Femur (tissue), 1 donor: Measurements from ENCODE around the gene ATP8B3.

ENCODE experiments used
- DNase-seq: peaks from one replicate; pipeline ENCODE4 v3.0.0-alpha.2; 2017

Gene ATP8B3

DNA sequence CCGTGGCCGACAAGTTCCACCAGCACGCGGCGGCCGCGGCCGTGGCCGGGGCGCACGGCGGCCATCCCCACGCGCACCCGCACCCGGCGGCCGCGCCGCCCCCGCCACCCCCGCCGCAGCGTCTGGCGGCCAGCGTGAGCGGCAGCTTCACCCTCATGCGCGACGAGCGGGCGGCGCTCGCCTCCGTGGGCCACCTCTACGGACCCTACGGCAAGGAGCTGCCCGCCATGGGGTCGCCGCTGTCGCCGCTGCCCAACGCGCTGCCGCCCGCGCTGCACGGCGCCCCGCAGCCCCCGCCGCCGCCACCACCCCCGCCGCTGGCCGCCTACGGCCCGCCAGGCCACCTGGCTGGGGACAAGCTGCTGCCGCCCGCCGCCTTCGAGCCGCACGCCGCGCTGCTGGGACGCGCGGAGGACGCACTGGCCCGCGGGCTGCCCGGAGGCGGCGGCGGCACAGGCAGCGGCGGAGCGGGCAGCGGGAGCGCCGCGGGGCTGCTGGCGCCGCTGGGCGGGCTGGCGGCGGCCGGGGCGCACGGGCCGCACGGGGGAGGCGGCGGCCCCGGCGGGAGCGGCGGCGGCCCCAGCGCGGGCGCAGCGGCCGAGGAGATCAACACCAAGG lies 57.9 kb downstream of the ATP8B3 start:
- DNase-seq: no peak

DNA sequence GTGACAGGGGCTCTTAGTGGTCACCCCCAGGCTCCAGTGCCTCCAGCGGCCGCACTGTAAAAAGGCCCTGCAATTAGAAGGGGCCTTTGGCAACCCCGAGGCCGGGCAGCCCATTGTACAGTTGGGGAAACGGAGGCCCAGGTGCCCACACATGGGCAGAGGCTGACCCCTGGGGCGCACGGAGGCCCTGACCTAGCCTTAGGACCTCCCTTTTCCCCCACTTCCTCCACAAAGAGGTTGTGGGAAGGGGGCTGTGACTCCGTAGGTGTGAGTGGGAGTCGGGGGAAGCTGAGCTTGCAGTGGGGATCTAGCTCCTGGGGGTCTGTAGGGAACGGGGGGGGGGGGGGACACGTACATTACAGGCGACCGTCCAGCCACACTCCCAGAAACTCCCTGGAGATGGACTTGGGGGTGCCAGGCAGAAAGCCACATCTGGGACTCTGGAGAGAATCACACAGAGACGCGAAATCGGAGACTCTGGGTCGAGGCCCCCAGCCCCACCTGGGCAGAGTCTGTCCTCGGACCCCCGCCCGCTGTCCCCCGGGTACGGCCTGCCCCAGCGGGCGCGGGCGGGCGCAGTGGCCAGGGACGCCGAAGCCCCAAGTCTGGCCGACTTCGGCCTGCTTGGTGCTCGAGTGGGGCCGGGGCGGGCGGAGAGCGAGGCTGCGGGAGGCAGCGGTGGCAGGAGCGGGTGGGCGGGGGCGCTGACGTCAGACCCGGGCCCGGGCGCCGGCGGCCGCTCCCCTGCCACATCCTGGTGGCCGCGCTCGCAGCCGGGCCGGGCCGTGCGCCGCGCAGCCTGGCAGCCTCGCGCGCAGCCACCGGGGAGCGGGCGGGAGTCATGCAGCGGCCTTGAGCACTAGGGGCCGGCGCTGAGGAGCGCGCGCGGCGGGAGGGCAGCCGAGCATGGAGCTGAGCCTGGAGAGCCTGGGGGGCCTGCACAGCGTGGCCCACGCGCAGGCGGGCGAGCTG lies 59.0 kb downstream of the ATP8B3 start, which contains the start of gene ONECUT3:
Gene ONECUT3 (plus strand): TSS at position 750 of the 972 bp plus-strand sequence. CDS start 157 bp downstream, at position 907.
- DNase-seq: no peak

GRCh38 chr19:1752009-1752756 lies 59.9 kb downstream of the ATP8B3 start:
- DNase-seq: no peak

DNA sequence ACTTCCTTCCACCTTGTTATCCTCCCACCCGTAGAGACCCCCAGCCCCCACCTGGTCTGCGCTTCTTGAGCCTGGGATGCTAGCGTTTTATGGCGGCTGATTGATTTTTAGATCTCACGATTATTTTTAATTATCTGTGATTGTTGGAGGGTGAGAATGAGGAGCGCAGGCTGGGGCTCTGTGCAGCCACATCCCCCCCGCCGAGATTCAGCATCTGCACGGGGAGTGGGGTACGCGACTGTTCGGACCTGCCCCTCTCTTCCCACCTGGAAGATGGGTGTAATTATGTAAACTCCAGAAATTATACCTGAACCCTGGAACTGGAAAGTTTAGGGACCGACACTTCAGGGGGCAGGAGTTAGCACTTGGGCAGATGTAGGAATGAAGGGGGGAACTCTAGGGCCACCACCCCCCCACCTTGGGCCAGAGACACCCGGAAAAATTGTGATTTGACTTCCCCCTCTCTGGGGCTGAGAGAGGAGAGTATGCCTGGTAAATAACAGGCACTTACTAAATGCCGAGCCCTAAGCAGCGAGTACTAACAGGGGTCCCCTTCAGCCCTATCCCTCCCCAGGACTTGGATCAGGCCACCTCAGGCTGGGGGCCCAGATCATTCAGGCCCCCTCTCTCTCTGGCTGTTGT lies 60.6 kb downstream of the ATP8B3 start:
- DNase-seq: no peak

GRCh38 chr19:1750343-1751021 lies 61.6 kb downstream of the ATP8B3 start:
- DNase-seq: no peak

DNA sequence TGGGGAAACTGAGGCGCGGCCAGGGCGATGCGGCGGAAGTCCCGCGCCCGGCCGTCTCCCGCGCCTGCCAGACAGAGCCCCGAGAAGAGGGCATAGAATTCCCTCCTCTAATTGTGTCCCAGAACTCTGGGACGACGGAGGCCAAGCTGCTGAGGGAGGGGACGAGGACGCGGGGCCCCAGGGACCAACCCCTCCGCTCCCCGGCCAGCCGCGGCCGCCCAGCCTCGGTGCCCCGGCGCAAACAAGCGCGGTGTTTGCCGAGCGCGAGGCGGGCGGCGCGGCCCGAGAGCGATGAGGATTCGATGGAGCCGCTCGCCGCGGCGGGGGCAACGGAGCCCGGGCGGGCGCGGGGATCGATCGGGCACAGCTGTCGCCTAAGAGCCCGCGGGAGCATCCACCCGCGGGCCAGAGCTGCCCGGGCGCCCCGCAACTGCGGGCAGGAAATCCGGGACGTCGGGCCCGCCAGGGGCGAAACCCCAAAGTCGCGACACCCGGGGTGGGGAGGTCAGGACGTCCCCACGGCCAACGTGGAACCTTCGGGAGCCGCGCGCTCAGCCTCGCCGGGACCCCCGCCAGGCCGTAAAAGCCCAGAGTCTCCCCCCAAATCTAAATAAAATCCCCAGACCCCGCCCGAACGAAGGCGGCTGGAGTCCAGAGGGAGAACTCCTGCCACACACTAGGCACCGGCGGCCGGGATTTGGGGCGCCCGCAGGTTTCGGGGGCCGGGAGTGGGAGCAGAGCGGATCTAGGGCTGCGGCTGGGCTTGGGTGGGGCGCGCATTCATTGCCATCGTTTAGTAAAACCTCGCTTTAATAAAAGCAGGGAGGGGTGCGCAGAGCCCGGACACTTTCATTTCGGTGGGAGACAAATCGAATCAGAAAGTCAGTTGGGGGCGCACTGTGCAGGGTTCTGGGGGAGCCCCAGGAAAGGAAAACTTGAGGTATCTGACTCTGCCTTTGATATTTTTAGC lies 62.4 kb downstream of the ATP8B3 start:
- DNase-seq: no peak

DNA sequence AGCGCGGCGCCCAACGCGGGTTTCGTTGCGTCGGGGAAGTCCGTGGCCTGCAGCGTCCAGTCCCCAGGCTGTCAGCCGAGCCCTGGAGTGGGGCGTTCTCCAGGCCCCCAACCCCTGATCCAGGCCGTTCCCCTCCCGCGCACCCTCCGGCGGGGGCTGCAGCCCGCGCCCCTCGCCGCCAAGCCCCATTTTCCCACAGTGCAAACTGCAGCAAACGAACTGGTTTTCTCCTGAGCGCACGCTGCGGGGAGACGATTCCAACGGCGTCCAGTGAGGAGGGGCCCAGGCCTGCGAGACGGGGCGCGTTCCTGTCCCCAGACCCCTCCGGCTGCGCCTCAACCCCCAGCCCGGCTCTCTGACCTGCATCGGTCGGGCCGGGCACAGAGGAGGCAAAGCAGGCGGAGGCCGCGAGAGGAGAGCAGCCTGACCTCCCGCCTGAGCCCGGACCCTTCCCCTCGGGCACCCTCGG lies 63.2 kb downstream of the ATP8B3 start:
- DNase-seq: no peak

- DNase-seq: no peak
Observed at GRCh38 chr19:1748115-1748872, 63.8 kb downstream of the ATP8B3 start.

DNA sequence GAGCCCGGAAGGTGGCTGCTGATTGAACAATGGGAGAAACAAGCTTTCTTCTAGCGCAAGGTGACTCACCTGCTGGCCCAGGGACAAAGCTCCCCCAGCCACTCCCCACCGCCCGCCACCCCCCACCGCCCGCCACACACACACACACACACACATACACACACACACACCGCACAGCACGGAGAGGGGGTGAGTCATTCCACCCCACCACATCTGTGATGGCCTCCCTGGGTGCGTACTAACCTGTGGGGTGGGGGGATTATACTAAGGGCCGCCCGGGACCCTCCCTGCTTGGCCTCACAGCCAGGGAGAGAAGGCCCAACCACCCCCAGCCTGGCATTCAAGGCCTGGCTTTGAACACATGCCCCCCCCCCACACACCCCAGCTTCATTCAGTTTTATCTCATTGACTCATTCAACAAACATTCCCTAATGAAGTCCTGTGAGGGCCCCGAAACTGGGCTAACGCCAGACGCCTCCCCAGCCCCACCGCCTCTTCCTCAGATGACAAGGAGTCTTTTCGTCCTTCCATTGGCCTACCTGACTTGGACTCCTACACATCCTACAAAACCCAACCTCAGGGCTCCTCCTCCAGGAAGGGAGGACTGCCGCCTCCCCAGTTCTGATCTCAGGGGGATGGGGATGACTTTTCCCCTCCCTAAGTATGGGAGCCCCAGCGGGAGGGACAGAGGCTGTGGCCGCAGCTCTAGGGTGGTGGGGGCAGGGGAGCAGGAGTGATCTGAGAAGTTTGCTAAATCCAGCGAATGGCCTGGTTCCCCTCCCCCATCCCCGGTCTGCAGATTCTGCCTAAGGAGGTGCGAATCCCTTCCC lies 64.6 kb downstream of the ATP8B3 start:
- no peak for DNase-seq

- DNase-seq: no peak
Observed at GRCh38 chr19:1746401-1747284, 65.4 kb downstream of the ATP8B3 start.

GRCh38 chr19:1745589-1746031 lies 66.5 kb downstream of the ATP8B3 start:
- DNase-seq: no peak

DNA sequence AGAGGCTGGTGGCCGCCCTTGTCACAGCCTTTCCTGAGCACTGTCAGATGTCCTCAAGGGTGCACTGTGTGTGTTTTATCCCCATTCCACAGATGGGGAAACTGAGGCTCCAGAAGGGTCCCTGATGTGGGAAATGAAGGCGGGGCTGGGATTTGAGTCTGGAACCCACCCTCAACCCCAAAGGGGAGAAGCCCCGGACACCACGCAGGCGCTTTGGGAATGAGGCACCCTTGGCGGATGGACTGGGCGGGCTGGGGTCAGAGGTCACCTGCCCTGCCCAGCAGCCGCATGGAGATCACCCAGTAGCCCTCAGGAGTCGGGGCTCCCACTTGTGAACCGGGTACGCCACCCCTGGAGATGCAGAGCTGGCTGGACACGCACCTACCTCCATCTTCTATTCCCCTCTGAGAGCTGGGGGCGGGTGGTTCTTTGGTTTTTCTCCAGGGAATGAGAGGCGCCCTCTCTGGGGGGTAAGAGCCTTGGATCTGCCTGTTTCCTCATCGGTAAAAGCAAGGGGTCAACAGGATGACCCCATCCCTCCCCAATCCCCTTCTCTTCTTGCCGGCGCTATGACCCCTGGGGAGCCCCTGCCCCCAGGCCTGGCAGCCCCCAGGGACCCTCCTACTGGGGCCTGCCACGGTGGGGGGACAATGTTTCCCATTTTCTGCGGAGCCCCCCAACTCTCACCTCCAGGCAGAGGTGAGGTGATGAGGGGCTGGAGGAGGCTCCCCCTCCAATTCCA lies 67.1 kb downstream of the ATP8B3 start:
- no peak for DNase-seq

DNA sequence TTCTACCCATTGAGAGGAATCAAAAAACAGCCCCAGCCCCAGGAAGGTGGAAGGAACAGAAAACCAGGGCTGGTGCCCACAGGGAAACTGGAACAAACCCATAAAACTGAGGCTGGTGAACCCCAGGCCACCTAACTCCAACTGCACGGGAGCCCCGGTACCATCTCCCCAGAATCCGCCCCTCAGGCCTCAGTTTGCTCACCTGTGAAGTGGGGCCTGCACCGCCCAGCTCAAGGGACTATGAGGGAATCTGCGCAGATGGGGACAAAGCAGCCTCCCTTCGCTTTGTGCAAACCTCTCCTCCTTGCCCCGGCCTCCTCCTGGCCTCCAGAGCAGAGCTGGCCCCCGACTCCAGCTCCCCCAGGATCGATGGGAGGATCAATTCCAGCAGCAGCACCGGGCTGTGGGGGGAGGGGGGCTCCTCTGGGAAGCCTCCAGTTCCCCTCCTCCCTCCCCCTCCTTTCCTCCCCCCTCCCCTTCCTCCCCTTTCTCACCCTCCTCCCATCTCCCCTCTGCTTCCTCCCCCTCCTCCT lies 67.9 kb downstream of the ATP8B3 start:
- no peak for DNase-seq

DNA sequence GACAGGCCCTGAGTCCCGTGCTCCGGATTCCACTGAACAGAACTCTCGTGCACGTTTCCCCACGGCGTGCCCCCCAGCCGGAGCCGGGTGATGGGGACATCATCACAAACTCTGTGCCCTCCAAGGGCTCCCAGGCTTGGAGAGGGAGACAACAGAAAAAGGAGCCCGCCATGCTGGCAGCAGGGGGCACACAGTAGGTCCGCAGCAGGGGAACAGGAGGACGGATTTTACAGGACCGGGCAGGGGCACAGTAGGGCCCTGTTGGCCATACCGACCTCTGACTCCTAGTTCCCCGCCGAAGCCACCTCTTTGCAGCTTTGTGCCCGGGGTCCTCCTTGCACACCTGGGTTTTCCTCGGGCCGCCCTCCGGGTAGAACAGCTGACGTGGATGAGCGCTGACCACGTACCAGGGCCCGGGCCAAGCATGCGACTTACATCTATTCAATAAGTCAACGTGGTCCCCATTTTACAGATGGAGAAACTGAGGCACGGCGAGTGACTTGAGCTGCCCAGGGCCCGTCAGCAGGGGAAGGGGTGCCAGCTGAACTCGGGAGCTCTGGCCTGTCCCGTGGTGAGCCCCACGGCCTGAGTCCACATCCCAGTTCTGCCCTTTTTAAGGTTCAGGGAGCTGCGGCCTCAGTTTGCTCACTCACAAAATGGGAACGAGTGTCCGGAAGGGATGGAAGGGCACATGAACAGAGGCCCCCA lies 68.9 kb downstream of the ATP8B3 start:
- no peak for DNase-seq

DNA sequence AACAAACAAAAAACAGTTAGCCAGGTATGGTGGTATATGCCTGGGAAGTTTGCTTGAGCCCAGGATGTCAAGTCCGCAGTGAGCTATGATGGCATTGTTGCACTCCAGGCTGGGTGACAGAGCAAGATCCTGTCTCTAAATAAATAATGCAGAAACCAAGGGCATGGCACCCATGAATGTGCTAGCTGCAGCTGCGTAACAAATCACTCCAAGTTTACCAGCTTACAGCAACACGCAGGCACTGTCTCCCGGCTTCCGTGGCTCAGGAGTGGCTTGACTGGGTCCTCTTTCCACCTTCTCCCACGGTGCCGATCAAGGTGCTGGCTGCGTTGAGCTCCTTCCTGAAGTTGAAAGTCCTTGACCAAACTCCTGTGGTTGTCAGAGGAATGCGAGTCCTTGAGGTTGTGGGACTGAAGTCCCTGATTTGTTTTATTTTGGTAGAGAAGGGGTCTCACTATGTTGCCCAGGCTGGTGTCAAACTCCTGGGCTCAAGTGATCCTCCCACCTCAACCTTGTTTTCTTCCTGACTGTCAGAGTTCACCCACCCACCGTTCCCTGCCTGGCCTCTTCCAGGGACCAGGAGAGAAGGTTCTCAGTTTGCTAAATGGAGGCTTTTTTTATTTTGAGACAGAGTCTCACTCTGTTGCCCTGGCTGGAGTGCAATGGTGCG lies 72.0 kb downstream of the ATP8B3 start:
- DNase-seq: no peak

DNA sequence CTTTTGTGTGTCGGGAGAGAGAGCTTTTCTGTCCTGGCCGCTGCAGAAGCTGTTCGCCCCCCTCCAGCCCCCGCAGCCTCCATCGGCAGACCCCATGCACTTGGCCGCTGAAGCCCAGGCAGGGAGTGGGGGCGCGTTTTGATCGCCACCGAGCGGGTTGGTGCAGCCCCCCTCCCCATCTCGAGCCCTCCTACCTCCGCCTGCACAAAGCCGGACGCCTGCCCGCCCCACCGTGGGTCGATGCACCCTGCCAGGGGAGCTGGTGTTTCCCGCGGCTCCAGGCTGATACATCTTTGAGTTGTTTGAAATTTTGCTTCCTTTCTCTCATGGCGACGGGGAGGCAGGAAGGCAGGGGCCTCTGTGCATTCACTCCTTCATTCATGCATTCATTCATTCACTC lies 75.1 kb downstream of the ATP8B3 start:
- DNase-seq: no peak
